HEK293 (cell line): ENCODE data around the gene HEPACAM.

Experiments
- CTCF ChIA-PET: fragments of 350-600 bp; formaldehyde crosslinking; extraction: SDS; loops from one replicate; lab custom pipeline; 2021; ENCODE audit warnings: antibody characterized with exemption; lab: Yijun Ruan, JAX
- POLR2A ChIA-PET: fragments of 300-600 bp; formaldehyde crosslinking; extraction: SDS; loops from one replicate; lab custom pipeline; 2020; ENCODE audit warnings: antibody characterized with exemption, inconsistent platforms; lab: Yijun Ruan, JAX
- H3K27ac ChIP-seq: fragments of 200-500 bp; sonication (Bioruptor generic); 2 replicates; pipeline ENCODE4 v1.5.1; 2014; ENCODE audit warnings: low read depth, low read length, control low read depth, inconsistent platforms; ENCODE audit errors: extremely low read depth
- H3K36me3 ChIP-seq, 2 experiments: fragments of 200-500 bp in 1 of 2; sonication (Bioruptor generic) in 1 of 2; 1 replicate in 1 of 2; 2 replicates in 1 of 2; pipeline ENCODE4 v1.5.1; 2014 to 2017; ENCODE audit warnings: inconsistent platforms in 2 of 2, low read length in 2 of 2; ENCODE audit not compliant: control insufficient read depth in 2 of 2, insufficient read depth in 1 of 2
- H3K4me1 ChIP-seq: fragments of 200-500 bp; sonication (Bioruptor generic); 2 replicates; pipeline ENCODE4 v1.5.1; 2014; ENCODE audit warnings: mild to moderate bottlenecking, low read length, inconsistent platforms; ENCODE audit not compliant: control insufficient read depth, insufficient read depth
- H3K4me3 ChIP-seq: 2 replicates; pipeline ENCODE4 v1.5.1; 2011; ENCODE audit warnings: low read depth, mild to moderate bottlenecking, control low read depth, low read length, moderate library complexity
- H3K9me3 ChIP-seq: fragments of 200-500 bp; sonication (Bioruptor generic); 2 replicates; pipeline ENCODE4 v1.5.1; 2014; ENCODE audit warnings: low read depth, low read length, inconsistent platforms; ENCODE audit not compliant: control insufficient read depth, insufficient read depth
- BCL11A ChIP-seq: fragments of 450-650 bp; formaldehyde crosslinking; IDR thresholded peaks from 2 replicates; pipeline ENCODE4 v1.5.1; 2016; ENCODE audit warnings: low read depth, missing biosample characterization, missing genetic modification characterization
- EGR2 ChIP-seq: fragments of 450-650 bp; formaldehyde crosslinking; IDR thresholded peaks from 2 replicates; pipeline ENCODE4 v1.5.1; 2016; ENCODE audit warnings: low read depth, missing biosample characterization, missing genetic modification characterization
- GLI4 ChIP-seq: fragments of 450-650 bp; formaldehyde crosslinking; IDR thresholded peaks from 2 replicates; pipeline ENCODE4 v1.5.1; 2016; ENCODE audit warnings: missing biosample characterization, missing genetic modification characterization
- KLF7 ChIP-seq: fragments of 450-650 bp; formaldehyde crosslinking; IDR thresholded peaks from 2 replicates; pipeline ENCODE4 v1.5.1; 2016; ENCODE audit warnings: missing biosample characterization, missing genetic modification characterization, borderline replicate concordance
- RBAK ChIP-seq: fragments of 450-650 bp; formaldehyde crosslinking; IDR thresholded peaks from 2 replicates; pipeline ENCODE4 v1.5.1; 2016; ENCODE audit warnings: missing biosample characterization, missing genetic modification characterization
- SCRT2 ChIP-seq: fragments of 450-650 bp; formaldehyde crosslinking; IDR thresholded peaks from 2 replicates; pipeline ENCODE4 v1.5.1; 2016; ENCODE audit warnings: missing biosample characterization, missing genetic modification characterization
- ZBTB7A ChIP-seq: fragments of 450-650 bp; formaldehyde crosslinking; IDR thresholded peaks from 2 replicates; pipeline ENCODE4 v1.5.1; 2016; ENCODE audit warnings: low read depth, missing biosample characterization, missing genetic modification characterization
- ZEB2 ChIP-seq: fragments of 450-650 bp; formaldehyde crosslinking; IDR thresholded peaks from 2 replicates; pipeline ENCODE4 v1.5.1; 2016; ENCODE audit warnings: missing biosample characterization, missing genetic modification characterization
- ZFHX2 ChIP-seq: fragments of 450-650 bp; formaldehyde crosslinking; conservative IDR thresholded peaks from 2 replicates; pipeline ENCODE4 v1.5.1; 2016; ENCODE audit warnings: missing biosample characterization, missing genetic modification characterization
- ZFP3 ChIP-seq: fragments of 450-650 bp; formaldehyde crosslinking; IDR thresholded peaks from 2 replicates; pipeline ENCODE4 v1.5.1; 2016; ENCODE audit warnings: low read depth, missing biosample characterization, missing genetic modification characterization
- ZNF202 ChIP-seq: fragments of 450-650 bp; formaldehyde crosslinking; IDR thresholded peaks from 2 replicates; pipeline ENCODE4 v1.5.1; 2016; ENCODE audit warnings: missing biosample characterization, missing genetic modification characterization, borderline replicate concordance
- ZNF23 ChIP-seq: fragments of 450-650 bp; formaldehyde crosslinking; IDR thresholded peaks from 2 replicates; pipeline ENCODE4 v1.5.1; 2016; ENCODE audit warnings: missing biosample characterization, missing genetic modification characterization, borderline replicate concordance
- ZNF302 ChIP-seq: fragments of 450-650 bp; formaldehyde crosslinking; IDR thresholded peaks from 2 replicates; pipeline ENCODE4 v1.5.1; 2016; ENCODE audit warnings: missing biosample characterization, missing genetic modification characterization, low read depth
- ZNF311 ChIP-seq: fragments of 450-650 bp; formaldehyde crosslinking; IDR thresholded peaks from 2 replicates; pipeline ENCODE4 v1.5.1; 2017; ENCODE audit warnings: missing biosample characterization, missing genetic modification characterization, borderline replicate concordance
- ZNF324 ChIP-seq: fragments of 450-650 bp; formaldehyde crosslinking; IDR thresholded peaks from 2 replicates; pipeline ENCODE4 v1.5.1; 2016; ENCODE audit warnings: missing biosample characterization, missing genetic modification characterization
- ZNF37A ChIP-seq: fragments of 450-650 bp; IDR thresholded peaks from 2 replicates; pipeline ENCODE4 v1.5.1; 2018; ENCODE audit warnings: missing biosample characterization, missing genetic modification characterization
- ZNF404 ChIP-seq: fragments of 450-650 bp; formaldehyde crosslinking; IDR thresholded peaks from 2 replicates; pipeline ENCODE4 v1.5.1; 2017; ENCODE audit warnings: missing biosample characterization, missing genetic modification characterization
- ZNF433 ChIP-seq: fragments of 450-650 bp; formaldehyde crosslinking; IDR thresholded peaks from 2 replicates; pipeline ENCODE4 v1.5.1; 2016; ENCODE audit warnings: missing biosample characterization, missing genetic modification characterization, low read depth
- ZNF501 ChIP-seq: fragments of 450-650 bp; formaldehyde crosslinking; IDR thresholded peaks from 2 replicates; pipeline ENCODE4 v1.5.1; 2016; ENCODE audit warnings: missing biosample characterization, missing genetic modification characterization
- ZNF510 ChIP-seq: fragments of 450-650 bp; formaldehyde crosslinking; IDR thresholded peaks from 2 replicates; pipeline ENCODE4 v1.5.1; 2018; ENCODE audit warnings: mild to moderate bottlenecking, missing genetic modification characterization, missing biosample characterization; ENCODE audit not compliant: insufficient replicate concordance
- ZNF610 ChIP-seq: fragments of 450-650 bp; formaldehyde crosslinking; IDR thresholded peaks from 2 replicates; pipeline ENCODE4 v1.5.1; 2016; ENCODE audit warnings: missing biosample characterization, missing genetic modification characterization, borderline replicate concordance
- ZNF670 ChIP-seq: fragments of 450-650 bp; formaldehyde crosslinking; IDR thresholded peaks from 2 replicates; pipeline ENCODE4 v1.5.1; 2016; ENCODE audit warnings: missing biosample characterization, missing genetic modification characterization, low read depth
- ZNF677 ChIP-seq: fragments of 450-650 bp; IDR thresholded peaks from 2 replicates; pipeline ENCODE4 v1.5.0; 2018; ENCODE audit warnings: missing biosample characterization, mild to moderate bottlenecking, missing genetic modification characterization, moderate library complexity
- ZNF747 ChIP-seq: fragments of 450-650 bp; formaldehyde crosslinking; IDR thresholded peaks from 2 replicates; pipeline ENCODE4 v1.5.1; 2016; ENCODE audit warnings: missing biosample characterization, missing genetic modification characterization
- ZNF768 ChIP-seq: fragments of 450-650 bp; formaldehyde crosslinking; IDR thresholded peaks from 2 replicates; pipeline ENCODE4 v1.5.1; 2018; ENCODE audit warnings: missing biosample characterization, mild to moderate bottlenecking, missing genetic modification characterization
- ZNF785 ChIP-seq: fragments of 450-650 bp; formaldehyde crosslinking; IDR thresholded peaks from 2 replicates; pipeline ENCODE4 v1.5.1; 2016; ENCODE audit warnings: missing biosample characterization, missing genetic modification characterization
- ZNF843 ChIP-seq: fragments of 450-650 bp; formaldehyde crosslinking; IDR thresholded peaks from 2 replicates; pipeline ENCODE4 v1.5.1; 2016; ENCODE audit warnings: missing biosample characterization, missing genetic modification characterization
- TF ChIP-seq, protein P1 (sequence below): fragments of 450-650 bp; formaldehyde crosslinking; IDR thresholded peaks from 2 replicates; pipeline ENCODE4 v1.5.1; 2016; ENCODE audit warnings: missing biosample characterization, missing genetic modification characterization
- TF ChIP-seq, protein P2 (sequence below): fragments of 450-650 bp; formaldehyde crosslinking; IDR thresholded peaks from 2 replicates; pipeline ENCODE4 v1.5.1; 2016; ENCODE audit warnings: missing biosample characterization, missing genetic modification characterization

HEPACAM gene

DNA sequence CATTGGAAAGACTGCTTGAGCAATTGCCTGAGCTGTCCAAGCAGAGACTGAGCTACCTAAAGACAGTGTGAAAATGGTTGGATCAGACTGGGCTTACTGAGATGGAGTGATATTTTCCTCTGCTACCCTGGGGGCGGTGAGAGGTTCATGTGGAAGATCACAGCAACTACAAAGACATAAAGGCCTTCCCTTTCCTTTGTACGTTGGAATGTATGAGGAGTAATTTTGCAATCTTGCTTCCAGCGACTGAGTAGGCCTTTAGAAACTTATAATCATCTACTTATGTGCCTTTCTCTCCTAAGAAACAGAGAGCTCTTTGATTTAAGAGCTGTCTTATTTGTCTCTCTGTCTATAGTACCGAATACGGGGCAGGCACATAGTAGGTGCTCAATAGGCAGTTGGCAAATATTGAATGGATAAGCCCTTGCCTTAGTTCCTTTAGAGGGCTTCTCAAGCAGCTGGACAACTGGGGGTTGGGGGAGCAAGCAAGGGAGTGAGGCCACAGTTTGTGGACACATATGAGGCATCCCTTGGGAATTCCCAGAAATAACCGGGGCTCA, 2.4 kb upstream of the HEPACAM start:
- CTCF ChIA-PET = interaction anchor here (0.9 kb wide), 1 partner anchor 294 kb away, joined by 3 read pairs; no protein-coding TSS in a partner anchor
- Histone ChIP-seq H3K9me3 (no peaks in the 10 kb centered on the region), H3K27ac (no peak overlapping the region), H3K4me3 (no peak overlapping the region), H3K4me1 (no peaks in the 10 kb centered on the region), H3K36me3 (no peaks in the 10 kb centered on the region)
- TF ChIP-seq ZNF843 (tag by site-specific recombination) (no peak), ZNF311 (tag by site-specific recombination) (no peak), ZNF404 (tag by site-specific recombination) (no peak), RBAK (no peak), ZEB2 (tag by site-specific recombination) (no peak), ZNF37A (tag by site-specific recombination) (no peak), KLF7 (tag by site-specific recombination) (no peak), ZNF677 (tag by site-specific recombination) (no peak), ZNF302 (tag by site-specific recombination) (no peak), ZNF23 (no peak)
- TF ChIP-seq, protein P1, sequence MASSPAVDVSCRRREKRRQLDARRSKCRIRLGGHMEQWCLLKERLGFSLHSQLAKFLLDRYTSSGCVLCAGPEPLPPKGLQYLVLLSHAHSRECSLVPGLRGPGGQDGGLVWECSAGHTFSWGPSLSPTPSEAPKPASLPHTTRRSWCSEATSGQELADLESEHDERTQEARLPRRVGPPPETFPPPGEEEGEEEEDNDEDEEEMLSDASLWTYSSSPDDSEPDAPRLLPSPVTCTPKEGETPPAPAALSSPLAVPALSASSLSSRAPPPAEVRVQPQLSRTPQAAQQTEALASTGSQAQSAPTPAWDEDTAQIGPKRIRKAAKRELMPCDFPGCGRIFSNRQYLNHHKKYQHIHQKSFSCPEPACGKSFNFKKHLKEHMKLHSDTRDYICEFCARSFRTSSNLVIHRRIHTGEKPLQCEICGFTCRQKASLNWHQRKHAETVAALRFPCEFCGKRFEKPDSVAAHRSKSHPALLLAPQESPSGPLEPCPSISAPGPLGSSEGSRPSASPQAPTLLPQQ (tag by site-specific recombination) = no peak
- TF ChIP-seq, protein P2, sequence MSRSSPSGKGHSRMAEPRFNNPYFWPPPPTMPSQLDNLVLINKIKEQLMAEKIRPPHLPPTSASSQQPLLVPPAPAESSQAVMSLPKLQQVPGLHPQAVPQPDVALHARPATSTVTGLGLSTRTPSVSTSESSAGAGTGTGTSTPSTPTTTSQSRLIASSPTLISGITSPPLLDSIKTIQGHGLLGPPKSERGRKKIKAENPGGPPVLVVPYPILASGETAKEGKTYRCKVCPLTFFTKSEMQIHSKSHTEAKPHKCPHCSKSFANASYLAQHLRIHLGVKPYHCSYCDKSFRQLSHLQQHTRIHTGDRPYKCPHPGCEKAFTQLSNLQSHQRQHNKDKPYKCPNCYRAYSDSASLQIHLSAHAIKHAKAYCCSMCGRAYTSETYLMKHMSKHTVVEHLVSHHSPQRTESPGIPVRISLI (tag by site-specific recombination) = no peak
- POLR2A ChIA-PET = no interaction called here

- H3K27ac ChIP-seq = no peak overlapping the region
- ChIA-PET CTCF (interaction anchor here (0.6 to 1.2 kb wide), 2 partner anchors 10 to 25 kb away, joined by 3 to 4 read pairs; no protein-coding TSS in a partner anchor), POLR2A (no interaction called here)
- H3K4me1 ChIP-seq = no peaks in the 10 kb centered on the region
- H3K9me3 ChIP-seq = no peaks in the 10 kb centered on the region
- H3K4me3 ChIP-seq = no peak overlapping the region
- H3K36me3 ChIP-seq = no peaks in the 10 kb centered on the region
- TF ChIP-seq ZNF510 (no peak), ZNF433 (tag by site-specific recombination) (no peak), ZNF785 (no peak)
These were observed 1.6 kb upstream of the HEPACAM start for GRCh38 chr11:124937336-124937935.

- Histone ChIP-seq H3K36me3 (no peaks in the 10 kb centered on the region), H3K4me1 (no peaks in the 10 kb centered on the region), H3K9me3 (no peaks in the 10 kb centered on the region), H3K27ac (no peak overlapping the region), H3K4me3 (no peak overlapping the region)
- POLR2A ChIA-PET = no interaction called here
- CTCF ChIA-PET = interaction anchor here (0.7 to 1.4 kb wide), 8 partner anchors 8 to 635 kb away, joined by 3 to 4 read pairs (median 3); no protein-coding TSS in a partner anchor
- TF ChIP-seq EGR2 (tag by site-specific recombination) (peak; percentile 96), ZNF324 (no peak), ZNF747 (tag by site-specific recombination) (no peak), ZNF670 (tag by site-specific recombination) (no peak), GLI4 (tag by site-specific recombination) (no peak), ZNF501 (tag by site-specific recombination) (no peak), ZNF768 (no peak), ZFHX2 (tag by site-specific recombination) (peak; percentile 97), ZNF610 (no peak), SCRT2 (tag by site-specific recombination) (no peak), ZNF202 (tag by site-specific recombination) (no peak), BCL11A (no peak), ZBTB7A (no peak), ZFP3 (tag by site-specific recombination) (no peak)
These were observed 842 bp downstream of the HEPACAM start for GRCh38 chr11:124934862-124935547.
